ENCODE data around the gene IFT57.

IFT57 gene

DNA sequence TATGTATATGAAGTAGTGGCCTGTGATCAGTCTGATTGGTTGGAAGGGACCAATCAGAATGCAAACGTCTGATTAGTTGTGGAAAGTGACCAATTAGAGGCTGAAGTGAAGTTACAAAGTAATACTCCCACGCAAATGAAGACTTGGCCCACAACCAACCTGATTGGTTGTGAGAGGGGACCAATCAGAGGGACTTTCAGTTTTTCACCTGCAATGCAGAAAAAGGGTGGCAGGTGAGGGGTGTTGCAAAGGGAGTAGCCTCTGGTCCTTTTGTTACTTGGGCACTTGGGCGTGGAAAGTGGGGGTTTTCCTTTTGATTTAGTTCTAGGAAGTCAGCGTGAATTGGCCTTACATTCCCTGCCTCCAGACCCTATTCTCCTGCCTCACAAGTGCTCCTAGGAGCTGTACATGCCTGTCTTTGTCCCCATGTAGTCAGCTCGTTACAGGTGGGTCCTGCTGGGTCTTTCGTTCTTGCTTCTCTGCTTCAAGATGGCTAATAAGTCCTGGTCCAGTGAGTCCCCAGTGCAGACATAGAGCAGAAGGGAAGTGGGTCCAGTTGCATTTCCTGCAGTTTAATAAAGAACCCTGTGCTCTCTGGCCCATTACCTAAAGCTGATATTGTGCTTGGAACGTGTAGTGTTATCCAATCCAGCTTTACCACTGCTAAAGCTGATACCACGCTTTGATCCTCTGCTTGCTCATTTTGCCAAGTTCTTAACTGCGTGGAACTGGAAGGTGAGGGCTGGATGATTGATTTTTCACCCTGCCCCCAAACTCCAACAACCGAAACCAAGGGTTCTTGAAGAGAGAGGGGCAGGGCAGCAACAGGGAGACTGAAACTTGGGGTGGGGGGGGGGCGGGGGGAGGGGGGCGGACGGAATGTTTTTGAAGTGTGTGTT, 85.4 kb downstream of the IFT57 start:
- no peak overlapping the region for H3K4me3 ChIP-seq (ENCODE audit: low read length)
- no peak for DNase-seq (ENCODE audit: low read depth)

GRCh38 chr3:108134555-108134880, 87.7 kb downstream of the IFT57 start:
- peaks cover 26% of the 10 kb centered on the region for H3K4me1 ChIP-seq (ENCODE audit: control insufficient read depth, insufficient read depth, low read length)
- H3K9ac ChIP-seq (ENCODE audit: low read length), result no peak overlapping the region
- H3K4me3 ChIP-seq (ENCODE audit: low read length), result no peak overlapping the region
- no peak for DNase-seq (ENCODE audit: low read depth)
- no peaks in the 10 kb centered on the region for H3K9me3 ChIP-seq (ENCODE audit: control insufficient read depth, low read length)
- H3K27me3 ChIP-seq (replicated peaks; ENCODE audit: control insufficient read depth, insufficient read depth, low read length), result no peaks in the 10 kb centered on the region
- H3K36me3 ChIP-seq (ENCODE audit: control insufficient read depth, insufficient read depth, low read length, severe bottlenecking), result no peaks in the 10 kb centered on the region

More for the DNA sequence above, 85.4 kb downstream of the IFT57 start:
- Histone ChIP-seq H3K36me3 (ENCODE audit: control insufficient read depth, insufficient read depth, low read length, severe bottlenecking) (no peaks in the 10 kb centered on the region), H3K4me1 (ENCODE audit: control insufficient read depth, insufficient read depth, low read length) (peaks cover 12% of the 10 kb centered on the region), H3K9me3 (ENCODE audit: control insufficient read depth, low read length) (no peaks in the 10 kb centered on the region), H3K27me3 (replicated peaks; ENCODE audit: control insufficient read depth, insufficient read depth, low read length) (no peaks in the 10 kb centered on the region), H3K9ac (ENCODE audit: low read length) (no peak overlapping the region)

DNA sequence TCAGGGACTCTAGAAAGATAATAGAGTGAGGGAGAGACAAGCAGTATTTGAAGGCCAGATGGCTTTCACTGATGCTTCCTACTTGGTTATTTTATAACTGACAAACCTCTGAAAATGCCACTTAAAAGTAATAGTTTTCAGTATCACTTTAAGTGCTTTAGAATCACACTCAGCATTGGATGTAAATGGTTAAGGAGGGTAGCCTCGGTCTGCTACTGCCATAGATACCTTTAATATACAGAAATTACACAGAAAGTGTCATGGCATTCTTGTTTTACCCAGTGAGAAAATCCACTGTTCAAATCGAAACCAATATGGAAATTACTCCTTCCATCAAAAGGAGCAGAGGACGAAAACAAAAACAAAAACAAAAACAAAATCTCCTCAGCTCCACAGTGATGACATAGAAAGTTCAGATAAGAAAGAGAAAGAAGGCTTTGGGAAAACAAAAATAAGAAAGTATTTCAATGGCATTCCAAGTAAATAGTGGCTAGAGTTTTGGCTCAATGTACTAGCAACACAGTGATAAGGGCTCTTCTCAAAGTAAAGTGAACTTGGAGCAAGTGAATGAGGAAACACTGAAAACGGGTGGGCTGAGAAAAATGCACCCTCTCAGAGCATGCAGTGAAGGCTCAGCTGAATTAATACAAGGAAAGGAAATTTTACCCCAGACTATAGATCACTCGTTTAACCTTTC, 88.2 kb downstream of the IFT57 start:
- Histone ChIP-seq H3K4me3 (ENCODE audit: low read length) (no peak overlapping the region), H3K9ac (ENCODE audit: low read length) (no peak overlapping the region), H3K4me1 (ENCODE audit: control insufficient read depth, insufficient read depth, low read length) (peaks cover 26% of the 10 kb centered on the region), H3K9me3 (ENCODE audit: control insufficient read depth, low read length) (no peaks in the 10 kb centered on the region), H3K36me3 (ENCODE audit: control insufficient read depth, insufficient read depth, low read length, severe bottlenecking) (no peaks in the 10 kb centered on the region), H3K27me3 (replicated peaks; ENCODE audit: control insufficient read depth, insufficient read depth, low read length) (no peaks in the 10 kb centered on the region)
- DNase-seq (ENCODE audit: low read depth), result no peak

- Histone ChIP-seq H3K4me3 (ENCODE audit: low read length) (no peak overlapping the region), H3K9me3 (ENCODE audit: control insufficient read depth, low read length) (no peaks in the 10 kb centered on the region), H3K27me3 (replicated peaks; ENCODE audit: control insufficient read depth, insufficient read depth, low read length) (no peaks in the 10 kb centered on the region), H3K36me3 (ENCODE audit: control insufficient read depth, insufficient read depth, low read length, severe bottlenecking) (no peaks in the 10 kb centered on the region), H3K4me1 (ENCODE audit: control insufficient read depth, insufficient read depth, low read length) (peaks cover 26% of the 10 kb centered on the region), H3K9ac (ENCODE audit: low read length) (no peak overlapping the region)
- DNase-seq (ENCODE audit: low read depth), result no peak
Measured at GRCh38 chr3:108133048-108133369, 89.2 kb downstream of the IFT57 start.

GRCh38 chr3:108131475-108132134, 90.6 kb downstream of the IFT57 start:
- Histone ChIP-seq H3K9ac (ENCODE audit: low read length) (no peak overlapping the region), H3K4me3 (ENCODE audit: low read length) (peak overlapping the region; percentile 27), H3K36me3 (ENCODE audit: control insufficient read depth, insufficient read depth, low read length, severe bottlenecking) (no peaks in the 10 kb centered on the region), H3K9me3 (ENCODE audit: control insufficient read depth, low read length) (no peaks in the 10 kb centered on the region), H3K4me1 (ENCODE audit: control insufficient read depth, insufficient read depth, low read length) (peaks cover 26% of the 10 kb centered on the region), H3K27me3 (replicated peaks; ENCODE audit: control insufficient read depth, insufficient read depth, low read length) (no peaks in the 10 kb centered on the region)
- DNase-seq (ENCODE audit: low read depth), result peak; percentile 8

- peak overlapping the region; percentile 27 for H3K4me3 ChIP-seq (ENCODE audit: low read length)
- H3K4me1 ChIP-seq (ENCODE audit: control insufficient read depth, insufficient read depth, low read length), result peaks cover 26% of the 10 kb centered on the region
- peak; percentile 78 for DNase-seq (ENCODE audit: low read depth)
- no peaks in the 10 kb centered on the region for H3K9me3 ChIP-seq (ENCODE audit: control insufficient read depth, low read length)
- H3K9ac ChIP-seq (ENCODE audit: low read length), result no peak overlapping the region
- no peaks in the 10 kb centered on the region for H3K36me3 ChIP-seq (ENCODE audit: control insufficient read depth, insufficient read depth, low read length, severe bottlenecking)
- H3K27me3 ChIP-seq (replicated peaks; ENCODE audit: control insufficient read depth, insufficient read depth, low read length), result no peaks in the 10 kb centered on the region
Measured at GRCh38 chr3:108130701-108131474, 91.3 kb downstream of the IFT57 start.

GRCh38 chr3:108130236-108130635, 92.0 kb downstream of the IFT57 start:
- H3K27me3 ChIP-seq (replicated peaks; ENCODE audit: control insufficient read depth, insufficient read depth, low read length), result no peaks in the 10 kb centered on the region
- no peak for DNase-seq (ENCODE audit: low read depth)
- H3K9ac ChIP-seq (ENCODE audit: low read length), result no peak overlapping the region
- no peaks in the 10 kb centered on the region for H3K9me3 ChIP-seq (ENCODE audit: control insufficient read depth, low read length)
- H3K4me3 ChIP-seq (ENCODE audit: low read length), result no peak overlapping the region
- H3K4me1 ChIP-seq (ENCODE audit: control insufficient read depth, insufficient read depth, low read length), result peaks cover 26% of the 10 kb centered on the region
- no peaks in the 10 kb centered on the region for H3K36me3 ChIP-seq (ENCODE audit: control insufficient read depth, insufficient read depth, low read length, severe bottlenecking)

DNA sequence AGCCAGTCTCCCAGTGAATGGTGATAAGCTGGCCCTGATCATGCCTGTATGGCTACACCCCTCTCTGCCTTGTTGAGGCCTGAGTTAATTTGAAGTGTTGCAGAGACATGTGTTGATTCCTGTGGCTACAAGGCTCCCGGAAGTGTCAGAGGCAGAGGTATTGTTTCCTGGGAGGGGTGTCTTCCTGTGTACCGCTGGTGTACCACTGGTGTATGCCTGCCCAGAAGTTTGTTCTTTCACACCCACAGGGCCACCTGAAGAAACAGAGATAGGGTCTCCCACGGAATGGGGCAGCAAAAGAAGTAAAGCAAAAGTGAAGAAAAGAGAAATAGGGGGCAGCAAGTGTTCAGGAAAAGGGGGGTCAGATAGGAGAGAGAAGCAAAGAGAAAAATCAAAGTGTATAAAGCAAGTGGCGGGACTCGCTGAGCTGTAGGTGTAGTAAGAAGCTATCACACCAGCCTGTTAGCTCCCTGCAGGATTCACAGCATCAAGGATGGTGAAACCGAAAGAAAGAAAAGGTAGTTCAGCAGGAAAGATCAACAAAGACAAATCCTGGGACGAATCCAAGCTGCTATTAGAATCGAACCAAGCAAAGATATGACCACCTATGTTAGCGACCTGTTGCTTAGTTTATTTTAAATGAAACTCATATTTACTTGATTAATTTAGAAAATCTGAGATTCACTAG, 94.8 kb downstream of the IFT57 start:
- no peak for DNase-seq (ENCODE audit: low read depth)
- Histone ChIP-seq H3K27me3 (replicated peaks; ENCODE audit: control insufficient read depth, insufficient read depth, low read length) (peaks cover 3% of the 10 kb centered on the region), H3K9me3 (ENCODE audit: control insufficient read depth, low read length) (no peaks in the 10 kb centered on the region), H3K4me1 (ENCODE audit: control insufficient read depth, insufficient read depth, low read length) (peaks cover 21% of the 10 kb centered on the region), H3K9ac (ENCODE audit: low read length) (no peak overlapping the region), H3K36me3 (ENCODE audit: control insufficient read depth, insufficient read depth, low read length, severe bottlenecking) (no peaks in the 10 kb centered on the region), H3K4me3 (ENCODE audit: low read length) (no peak overlapping the region)

GRCh38 chr3:108126348-108126747, 95.9 kb downstream of the IFT57 start:
- Histone ChIP-seq H3K4me3 (ENCODE audit: low read length) (no peak overlapping the region), H3K27me3 (replicated peaks; ENCODE audit: control insufficient read depth, insufficient read depth, low read length) (peaks cover 3% of the 10 kb centered on the region), H3K4me1 (ENCODE audit: control insufficient read depth, insufficient read depth, low read length) (peaks cover 10% of the 10 kb centered on the region), H3K36me3 (ENCODE audit: control insufficient read depth, insufficient read depth, low read length, severe bottlenecking) (no peaks in the 10 kb centered on the region), H3K9me3 (ENCODE audit: control insufficient read depth, low read length) (no peaks in the 10 kb centered on the region), H3K9ac (ENCODE audit: low read length) (no peak overlapping the region)
- no peak for DNase-seq (ENCODE audit: low read depth)

GRCh38 chr3:108125550-108126071, 96.6 kb downstream of the IFT57 start:
- Histone ChIP-seq H3K9me3 (ENCODE audit: control insufficient read depth, low read length) (no peaks in the 10 kb centered on the region), H3K9ac (ENCODE audit: low read length) (no peak overlapping the region), H3K4me3 (ENCODE audit: low read length) (no peak overlapping the region), H3K4me1 (ENCODE audit: control insufficient read depth, insufficient read depth, low read length) (peaks cover 3% of the 10 kb centered on the region), H3K27me3 (replicated peaks; ENCODE audit: control insufficient read depth, insufficient read depth, low read length) (peaks cover 3% of the 10 kb centered on the region), H3K36me3 (ENCODE audit: control insufficient read depth, insufficient read depth, low read length, severe bottlenecking) (no peaks in the 10 kb centered on the region)
- no peak for DNase-seq (ENCODE audit: low read depth)
